GM23338 (cell line): Measurements from ENCODE around the gene TTLL13. TPM values are rescaled to one million over a fixed set of nuclear protein-coding genes. Genes with fewer than 3 reads are reported as not detected.

Experiments
- ATAC-seq: fragments of 200-7000 bp; cut with Tn5 transposase; 3 replicates; pipeline ENCODE4 v1.9.1; 2020
- DNase-seq: peaks from one replicate; pipeline ENCODE4 v3.0.0-alpha.2; 2015; ENCODE audit warnings: low spot score
- H2AFZ ChIP-seq: fragments of 200-600 bp; sonication (generic); 2 replicates; pipeline ENCODE4 v1.8.0; 2016; ENCODE audit warnings: antibody characterized with exemption, mild to moderate bottlenecking, moderate library complexity
- H3F3A ChIP-seq: fragments of 200-600 bp; sonication (generic); replicated peaks from 2 replicates; pipeline ENCODE4 v1.8.0; 2017; ENCODE audit warnings: antibody characterized with exemption, mixed run types, low read depth
- H3K27ac ChIP-seq: fragments of 200-600 bp; sonication (generic); 2 replicates; pipeline ENCODE4 v1.6.1; 2016; ENCODE audit warnings: low read depth
- H3K27me3 ChIP-seq: fragments of 200-600 bp; sonication (generic); 2 replicates; pipeline ENCODE4 v1.8.0; 2016; ENCODE audit warnings: mild to moderate bottlenecking, mixed run types, moderate library complexity; ENCODE audit not compliant: insufficient read depth
- H3K36me3 ChIP-seq: fragments of 200-600 bp; sonication (generic); 2 replicates; pipeline ENCODE4 v1.8.0; 2016; ENCODE audit warnings: mild to moderate bottlenecking; ENCODE audit not compliant: insufficient read depth
- H3K4me1 ChIP-seq: fragments of 200-600 bp; sonication (generic); 2 replicates; pipeline ENCODE4 v1.8.0; 2016; ENCODE audit warnings: mild to moderate bottlenecking, moderate library complexity; ENCODE audit not compliant: insufficient read depth
- H3K4me2 ChIP-seq: fragments of 200-600 bp; sonication (generic); 2 replicates; pipeline ENCODE4 v1.7.1; 2017; ENCODE audit warnings: mixed run types
- H3K4me3 ChIP-seq: fragments of 200-600 bp; sonication (generic); 2 replicates; pipeline ENCODE4 v1.6.1; 2016; ENCODE audit warnings: mixed run types
- H3K79me2 ChIP-seq: fragments of 200-600 bp; sonication (generic); replicated peaks from 2 replicates; pipeline ENCODE4 v1.8.0; 2017; ENCODE audit warnings: mild to moderate bottlenecking; ENCODE audit not compliant: insufficient read depth
- H3K9me2 ChIP-seq: fragments of 200-600 bp; sonication (generic); 2 replicates; pipeline ENCODE4 v1.8.0; 2017; ENCODE audit not compliant: insufficient read depth
- H4K20me1 ChIP-seq: fragments of 200-600 bp; sonication (generic); replicated peaks from 2 replicates; pipeline ENCODE4 v1.8.0; 2017; ENCODE audit warnings: mild to moderate bottlenecking; ENCODE audit not compliant: insufficient read depth
- H3K27ac Mint-ChIP-seq: 2 replicates; pipeline ENCODE4 v1.8.0; 2020; ENCODE audit warnings: inconsistent platforms, mild to moderate bottlenecking, moderate library complexity, mixed read lengths
- H3K27me3 Mint-ChIP-seq: 3 replicates; pipeline ENCODE4 v1.8.0; 2022; ENCODE audit warnings: low read depth, mild to moderate bottlenecking, moderate library complexity, mixed read lengths, inconsistent platforms; ENCODE audit not compliant: insufficient read depth, poor library complexity
- H3K36me3 Mint-ChIP-seq: 3 replicates; pipeline ENCODE4 v1.8.0; 2021; ENCODE audit warnings: low read depth, mild to moderate bottlenecking, inconsistent platforms, moderate library complexity, mixed read lengths
- H3K4me1 Mint-ChIP-seq: 3 replicates; pipeline ENCODE4 v1.8.0; 2020; ENCODE audit warnings: mild to moderate bottlenecking, inconsistent platforms, mixed read lengths
- H3K4me3 Mint-ChIP-seq: 3 replicates; pipeline ENCODE4 v1.8.0; 2021; ENCODE audit warnings: moderate library complexity, mild to moderate bottlenecking, inconsistent platforms, mixed read lengths
- H3K9me3 Mint-ChIP-seq: 3 replicates; pipeline ENCODE4 v1.8.0; 2020; ENCODE audit warnings: moderate library complexity, mild to moderate bottlenecking, inconsistent platforms, mixed read lengths
- CREB1 ChIP-seq: fragments of 250-450 bp; sonication (Bioruptor Pico); IDR thresholded peaks from 2 replicates; pipeline ENCODE4 v1.5.0; 2020; ENCODE audit warnings: low read depth, mild to moderate bottlenecking, moderate library complexity
- EZH2 ChIP-seq: fragments of 200-600 bp; sonication (generic); IDR thresholded peaks from one replicate; pipeline ENCODE4 v1.8.0; 2017; ENCODE audit warnings: antibody characterized with exemption, mild to moderate bottlenecking, low read depth; ENCODE audit not compliant: unreplicated experiment
- EZH2phosphoT487 ChIP-seq: fragments of 200-600 bp; sonication (generic); IDR thresholded peaks from one replicate; pipeline ENCODE4 v1.8.1; 2018; ENCODE audit warnings: antibody characterized with exemption; ENCODE audit not compliant: unreplicated experiment
- ZNF462 ChIP-seq: fragments of 250-450 bp; sonication (Bioruptor Pico); IDR thresholded peaks from 2 replicates; pipeline ENCODE4 v1.5.0; 2020; ENCODE audit warnings: mild to moderate bottlenecking, moderate library complexity
- polyA plus RNA-seq: library from polyadenylated mRNA; unstranded; fragments of >200 nt; fragmentation: Nextera tagmentation; extraction: Ambion mirVana; gene quantifications from 2 replicates; pipeline ENCODE4 v1.2.1, GENCODE V29; 2016
- total RNA-seq: library from RNA; depleted of rRNA; stranded (reverse); fragments of >200 nt; shearing (Covaris generic); gene quantifications from 2 replicates; pipeline ENCODE4 v1.2.3, GENCODE V29; 2014
- TF ChIP-seq, protein P1 (sequence below): IDR thresholded peaks from one replicate; pipeline ENCODE4 v1.6.1; 2018; ENCODE audit warnings: antibody characterized with exemption; ENCODE audit not compliant: unreplicated experiment

Gene TTLL13
- total and polyA plus RNA-seq, 2 experiments from 2014 or later, result not detected

DNA sequence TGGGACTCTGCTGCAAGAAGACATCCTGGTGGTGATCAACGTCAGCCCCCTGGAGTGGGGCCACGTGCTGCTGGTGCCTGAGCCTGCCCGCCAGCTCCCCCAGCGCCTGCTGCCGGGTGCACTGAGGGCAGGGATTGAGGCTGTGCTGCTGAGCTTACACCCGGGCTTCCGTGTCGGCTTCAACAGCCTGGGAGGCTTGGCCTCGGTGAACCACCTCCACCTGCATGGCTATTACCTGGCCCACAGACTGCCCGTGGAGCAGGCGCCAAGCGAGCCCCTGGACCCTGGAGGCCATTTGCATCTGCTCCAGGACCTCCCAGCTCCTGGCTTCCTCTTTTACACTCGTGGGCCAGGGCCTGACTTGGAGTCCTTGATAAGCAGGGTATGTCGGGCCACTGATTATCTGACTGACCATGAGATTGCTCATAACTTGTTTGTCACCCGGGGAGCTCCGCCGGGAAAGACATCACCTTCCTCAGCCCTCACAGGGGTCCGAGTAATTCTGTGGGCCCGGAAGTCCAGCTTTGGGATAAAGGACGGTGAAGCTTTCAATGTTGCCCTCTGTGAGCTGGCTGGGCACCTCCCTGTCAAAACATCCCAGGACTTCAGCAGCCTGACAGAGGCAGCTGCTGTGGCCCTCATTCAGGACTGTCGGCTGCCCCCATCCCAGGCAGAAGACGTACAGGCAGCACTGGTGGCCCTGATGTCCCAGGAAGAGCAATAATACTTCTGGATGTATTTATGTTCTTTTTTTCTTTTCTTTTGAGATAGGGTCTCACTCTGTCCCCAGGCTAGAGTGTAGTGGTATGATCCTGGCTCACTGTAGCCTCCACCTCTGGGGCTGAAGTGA is 7.8 kb upstream of the TTLL13 start (continued):
- TF ChIP-seq, protein P1, sequence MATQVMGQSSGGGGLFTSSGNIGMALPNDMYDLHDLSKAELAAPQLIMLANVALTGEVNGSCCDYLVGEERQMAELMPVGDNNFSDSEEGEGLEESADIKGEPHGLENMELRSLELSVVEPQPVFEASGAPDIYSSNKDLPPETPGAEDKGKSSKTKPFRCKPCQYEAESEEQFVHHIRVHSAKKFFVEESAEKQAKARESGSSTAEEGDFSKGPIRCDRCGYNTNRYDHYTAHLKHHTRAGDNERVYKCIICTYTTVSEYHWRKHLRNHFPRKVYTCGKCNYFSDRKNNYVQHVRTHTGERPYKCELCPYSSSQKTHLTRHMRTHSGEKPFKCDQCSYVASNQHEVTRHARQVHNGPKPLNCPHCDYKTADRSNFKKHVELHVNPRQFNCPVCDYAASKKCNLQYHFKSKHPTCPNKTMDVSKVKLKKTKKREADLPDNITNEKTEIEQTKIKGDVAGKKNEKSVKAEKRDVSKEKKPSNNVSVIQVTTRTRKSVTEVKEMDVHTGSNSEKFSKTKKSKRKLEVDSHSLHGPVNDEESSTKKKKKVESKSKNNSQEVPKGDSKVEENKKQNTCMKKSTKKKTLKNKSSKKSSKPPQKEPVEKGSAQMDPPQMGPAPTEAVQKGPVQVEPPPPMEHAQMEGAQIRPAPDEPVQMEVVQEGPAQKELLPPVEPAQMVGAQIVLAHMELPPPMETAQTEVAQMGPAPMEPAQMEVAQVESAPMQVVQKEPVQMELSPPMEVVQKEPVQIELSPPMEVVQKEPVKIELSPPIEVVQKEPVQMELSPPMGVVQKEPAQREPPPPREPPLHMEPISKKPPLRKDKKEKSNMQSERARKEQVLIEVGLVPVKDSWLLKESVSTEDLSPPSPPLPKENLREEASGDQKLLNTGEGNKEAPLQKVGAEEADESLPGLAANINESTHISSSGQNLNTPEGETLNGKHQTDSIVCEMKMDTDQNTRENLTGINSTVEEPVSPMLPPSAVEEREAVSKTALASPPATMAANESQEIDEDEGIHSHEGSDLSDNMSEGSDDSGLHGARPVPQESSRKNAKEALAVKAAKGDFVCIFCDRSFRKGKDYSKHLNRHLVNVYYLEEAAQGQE, result no peak

DNA sequence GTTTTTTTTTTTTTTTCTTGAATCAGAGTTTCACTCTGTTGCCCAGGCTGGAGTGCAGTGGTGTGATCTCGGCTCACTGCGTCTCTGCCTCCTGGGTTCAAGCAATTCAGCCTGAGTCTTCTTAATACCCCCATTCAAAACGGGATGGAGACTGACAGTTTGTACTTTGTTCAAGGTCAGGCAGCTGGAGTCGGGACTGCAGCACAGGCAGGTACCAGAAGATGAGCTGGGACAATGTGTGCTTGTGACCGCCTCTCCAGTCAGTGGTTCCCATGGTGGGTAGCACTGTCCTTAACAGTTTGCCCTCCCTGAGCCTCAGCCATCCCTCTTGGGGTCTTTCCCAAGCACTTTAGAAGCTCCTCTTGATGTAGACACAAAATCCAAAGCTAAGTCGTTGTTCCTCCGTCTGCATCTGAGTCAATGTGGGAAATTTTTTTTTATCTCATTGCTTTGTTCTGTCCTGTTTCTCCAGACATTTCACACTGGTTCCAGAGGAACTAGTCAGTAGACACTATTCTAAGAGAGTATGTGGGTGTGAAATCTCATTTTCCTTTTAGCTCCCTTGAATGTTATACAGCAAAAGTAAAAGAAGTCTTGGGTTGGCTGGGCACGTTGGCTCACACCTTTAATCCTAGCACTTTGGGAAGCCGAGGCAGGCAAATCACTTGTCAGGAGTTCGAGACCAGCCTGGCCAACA is 5.3 kb upstream of the TTLL13 start:
- Histone ChIP-seq H3F3A (no peaks in the 10 kb centered on the region), H3K27me3 (no peaks in the 10 kb centered on the region), H3K9me2 (no peaks in the 10 kb centered on the region), H3K36me3 (no peaks in the 10 kb centered on the region), H3K4me2 (no peak overlapping the region), H2AFZ (no peak overlapping the region), H3K27ac (no peak overlapping the region), H4K20me1 (no peaks in the 10 kb centered on the region), H3K79me2 (no peaks in the 10 kb centered on the region), H3K4me3 (no peak overlapping the region), H3K4me1 (no peaks in the 10 kb centered on the region)
- no peaks in the 10 kb centered on the region for H3K9me3 Mint-ChIP-seq
- H3K27ac Mint-ChIP-seq, result no peak overlapping the region
- H3K4me1 Mint-ChIP-seq, result no peaks in the 10 kb centered on the region
- no peaks in the 10 kb centered on the region; the same call in 2 of the 3 replicates for H3K36me3 Mint-ChIP-seq
- ATAC-seq, result no peak
- TF ChIP-seq CREB1 (no peak), EZH2 (no peak), ZNF462 (CRISPR knock-in tag) (no peak), EZH2phosphoT487 (no peak)
- TF ChIP-seq, protein P1, result no peak
- no peak overlapping the region for H3K4me3 Mint-ChIP-seq
- DNase-seq, result no peak
- H3K27me3 Mint-ChIP-seq, result peaks cover 12% of the 10 kb centered on the region
